NCI-H1694 (cell line): Measurements from ENCODE around the gene TERB1.
A peak's percentile ranks its signal among the peaks of the same experiment; 100 is the strongest.
"Not testable (repeated sequence)": the region's sequence is repeated elsewhere in the genome, so short reads cannot be mapped to it uniquely, and the experiment has no call there.

Experiments used
- DNase-seq: peaks from one replicate; lab custom pipeline; 2025; lab: John Stamatoyannopoulos, UW

TERB1 gene

GRCh38 chr16:66830422-66831404 lies 29.3 kb upstream of the TERB1 start, which contains the start of gene NAE1:
TSS of gene NAE1 (minus strand) at chr16:66830976. CDS start at chr16:66830899, 77 bp downstream.
- peak; percentile 50 for DNase-seq

GRCh38 chr16:66824006-66824405 lies 22.6 kb upstream of the TERB1 start:
- no peak for DNase-seq

GRCh38 chr16:66814734-66815133 lies 13.3 kb upstream of the TERB1 start:
- no peak for DNase-seq

GRCh38 chr16:66811043-66811442 lies 9.7 kb upstream of the TERB1 start:
- no peak for DNase-seq

- DNase-seq = no peak
Measured at GRCh38 chr16:66810391-66810790, 9.0 kb upstream of the TERB1 start.

GRCh38 chr16:66809765-66810164 lies 8.4 kb upstream of the TERB1 start:
- no peak for DNase-seq

- no peak for DNase-seq
Measured at GRCh38 chr16:66802159-66802558, 775 bp upstream of the TERB1 start.

GRCh38 chr16:66800856-66801255 lies 528 bp downstream of the TERB1 start:
- no peak for DNase-seq

- no peak for DNase-seq
Measured at GRCh38 chr16:66798161-66798560, 3.2 kb downstream of the TERB1 start.

GRCh38 chr16:66793984-66794383 lies 7.4 kb downstream of the TERB1 start:
- DNase-seq = not testable (repeated sequence)

- DNase-seq = no peak
Measured at GRCh38 chr16:66790130-66790733, 11.2 kb downstream of the TERB1 start.

- DNase-seq = no peak
Measured at GRCh38 chr16:66787427-66787826, 14.0 kb downstream of the TERB1 start.

- no peak for DNase-seq
Measured at GRCh38 chr16:66786551-66786950, 14.8 kb downstream of the TERB1 start.

- DNase-seq = no peak
Measured at GRCh38 chr16:66776457-66776856, 24.9 kb downstream of the TERB1 start.

- DNase-seq = no peak
Measured at GRCh38 chr16:66774981-66775380, 26.4 kb downstream of the TERB1 start.

- no peak for DNase-seq
Measured at GRCh38 chr16:66758086-66758485, 43.3 kb downstream of the TERB1 start.

GRCh38 chr16:66754819-66755218 lies 46.6 kb downstream of the TERB1 start:
- no peak for DNase-seq

GRCh38 chr16:66754211-66754610 lies 47.2 kb downstream of the TERB1 start:
- DNase-seq = no peak

- DNase-seq = no peak
Measured at GRCh38 chr16:66752958-66753357, 48.4 kb downstream of the TERB1 start.

- DNase-seq = no peak
Measured at GRCh38 chr16:66752379-66752778, 49.0 kb downstream of the TERB1 start.

GRCh38 chr16:66751992-66752322 lies 49.4 kb downstream of the TERB1 start:
- no peak for DNase-seq

GRCh38 chr16:66751303-66751991 lies 49.9 kb downstream of the TERB1 start, which contains the start of gene DYNC1LI2:
TSS of gene DYNC1LI2 (minus strand) at chr16:66751609. CDS start at chr16:66751591, 18 bp downstream.
- peak; percentile 14 for DNase-seq

GRCh38 chr16:66751053-66751302 lies 50.4 kb downstream of the TERB1 start:
- DNase-seq = no peak
